ENCODE results near the gene CXXC4.
A peak's percentile ranks its signal among the peaks of the same experiment; 100 is the strongest.

Gene CXXC4

GRCh38 chr4:104494822-104495559 is at the start of gene CXXC4:
Gene CXXC4, minus strand, starts transcription at chr4:104494894. Its CDS starts 3,092 bp downstream, at chr4:104491802.
- peak in 56 of 58 donors; percentile 19 to 85 (median 67) for DNase-seq

GRCh38 chr4:104533156-104533555 is 38.5 kb upstream of the CXXC4 start:
- DNase-seq: no peak

- DNase-seq: no peak
Measured at GRCh38 chr4:104532677-104533076, 38.0 kb upstream of the CXXC4 start.

GRCh38 chr4:104531390-104531789 is 36.7 kb upstream of the CXXC4 start:
- peak in 2 of 58 donors; percentile 1 to 14 for DNase-seq

GRCh38 chr4:104530426-104530825 is 35.7 kb upstream of the CXXC4 start:
- DNase-seq: no peak

GRCh38 chr4:104524591-104524990 is 29.9 kb upstream of the CXXC4 start:
- DNase-seq: no peak

GRCh38 chr4:104524026-104524425 is 29.3 kb upstream of the CXXC4 start:
- DNase-seq: peak in 1 of 58 donors; percentile 3

- no peak for DNase-seq
Measured at GRCh38 chr4:104519588-104519987, 24.9 kb upstream of the CXXC4 start.

- no peak for DNase-seq
Measured at GRCh38 chr4:104516884-104517283, 22.2 kb upstream of the CXXC4 start.

GRCh38 chr4:104508224-104508623 is 13.5 kb upstream of the CXXC4 start:
- DNase-seq: no peak

- no peak for DNase-seq
Measured at GRCh38 chr4:104507112-104507511, 12.4 kb upstream of the CXXC4 start.

GRCh38 chr4:104504536-104504935 is 9.8 kb upstream of the CXXC4 start:
- no peak for DNase-seq

GRCh38 chr4:104502471-104502870 is 7.8 kb upstream of the CXXC4 start:
- DNase-seq: no peak

- no peak for DNase-seq
Measured at GRCh38 chr4:104501290-104501689, 6.6 kb upstream of the CXXC4 start.

- DNase-seq: peak in 1 of 58 donors; percentile 9
Measured at GRCh38 chr4:104500442-104500841, 5.7 kb upstream of the CXXC4 start.

- no peak for DNase-seq
Measured at GRCh38 chr4:104494185-104494584, 509 bp downstream of the CXXC4 start.

- peak in 9 of 58 donors; percentile 1 to 29 (median 8) for DNase-seq
Measured at GRCh38 chr4:104493081-104493831, 1.4 kb downstream of the CXXC4 start.

- DNase-seq: peak in 14 of 58 donors; percentile 1 to 67 (median 34)
Measured at GRCh38 chr4:104492183-104492771, 2.4 kb downstream of the CXXC4 start.

GRCh38 chr4:104491481-104492182 is 3.1 kb downstream of the CXXC4 start:
- peak in 50 of 58 donors; percentile 5 to 79 (median 54) for DNase-seq

- DNase-seq: peak in 54 of 58 donors; percentile 27 to 85 (median 70)
Measured at GRCh38 chr4:104490770-104491480, 3.8 kb downstream of the CXXC4 start.

Measured in anterior cingulate cortex (tissue), 58 donors.